NOMO-1 (cell line): ENCODE measurements around the gene MICALL2.

Experiments
- DNase-seq, 2 experiments: peaks; one replicate each; lab custom pipeline; 2025; ENCODE audit not compliant: unreplicated experiment in 2 of 2; lab: John Stamatoyannopoulos, UW

MICALL2 gene

GRCh38 chr7:1419688-1420087, 39.6 kb downstream of the MICALL2 start:
- no peak for DNase-seq

GRCh38 chr7:1419310-1419634, 40.0 kb downstream of the MICALL2 start:
- no peak for DNase-seq

- peak in 1 of 2 experiments; percentile 23 for DNase-seq
Measured at GRCh38 chr7:1418505-1419309, 40.6 kb downstream of the MICALL2 start.

- no peak for DNase-seq
Measured at GRCh38 chr7:1415389-1415990, 43.8 kb downstream of the MICALL2 start.

GRCh38 chr7:1413936-1414639, 45.2 kb downstream of the MICALL2 start:
- no peak for DNase-seq

GRCh38 chr7:1412322-1413261, 46.7 kb downstream of the MICALL2 start:
- DNase-seq, result peak; percentile 72 to 75

- no peak for DNase-seq
Measured at GRCh38 chr7:1411414-1411813, 47.9 kb downstream of the MICALL2 start.

- no peak for DNase-seq
Measured at GRCh38 chr7:1410992-1411391, 48.3 kb downstream of the MICALL2 start.

- DNase-seq, result no peak
Measured at GRCh38 chr7:1409555-1409954, 49.7 kb downstream of the MICALL2 start.

- no peak for DNase-seq
Measured at GRCh38 chr7:1408466-1408865, 50.8 kb downstream of the MICALL2 start.

- DNase-seq, result no peak
Measured at GRCh38 chr7:1407892-1408291, 51.4 kb downstream of the MICALL2 start.

GRCh38 chr7:1404898-1405548, 54.2 kb downstream of the MICALL2 start:
- no peak for DNase-seq

GRCh38 chr7:1404460-1404809, 54.8 kb downstream of the MICALL2 start:
- no peak for DNase-seq

- DNase-seq, result no peak
Measured at GRCh38 chr7:1403638-1404459, 55.4 kb downstream of the MICALL2 start.

GRCh38 chr7:1402791-1403637, 56.3 kb downstream of the MICALL2 start:
- DNase-seq, result no peak

- DNase-seq, result no peak
Measured at GRCh38 chr7:1402110-1402790, 57.0 kb downstream of the MICALL2 start.

GRCh38 chr7:1401011-1401410, 58.3 kb downstream of the MICALL2 start:
- DNase-seq, result no peak

GRCh38 chr7:1400371-1400770, 58.9 kb downstream of the MICALL2 start:
- DNase-seq, result no peak
